Activated naive CD4-positive, alpha-beta T cell (primary cell): ENCODE data around the gene RHOF.

ENCODE experiments used
- DNase-seq, 4 experiments: peaks; one replicate each; lab custom pipeline; 2025; lab: John Stamatoyannopoulos, UW

The RHOF gene

DNA sequence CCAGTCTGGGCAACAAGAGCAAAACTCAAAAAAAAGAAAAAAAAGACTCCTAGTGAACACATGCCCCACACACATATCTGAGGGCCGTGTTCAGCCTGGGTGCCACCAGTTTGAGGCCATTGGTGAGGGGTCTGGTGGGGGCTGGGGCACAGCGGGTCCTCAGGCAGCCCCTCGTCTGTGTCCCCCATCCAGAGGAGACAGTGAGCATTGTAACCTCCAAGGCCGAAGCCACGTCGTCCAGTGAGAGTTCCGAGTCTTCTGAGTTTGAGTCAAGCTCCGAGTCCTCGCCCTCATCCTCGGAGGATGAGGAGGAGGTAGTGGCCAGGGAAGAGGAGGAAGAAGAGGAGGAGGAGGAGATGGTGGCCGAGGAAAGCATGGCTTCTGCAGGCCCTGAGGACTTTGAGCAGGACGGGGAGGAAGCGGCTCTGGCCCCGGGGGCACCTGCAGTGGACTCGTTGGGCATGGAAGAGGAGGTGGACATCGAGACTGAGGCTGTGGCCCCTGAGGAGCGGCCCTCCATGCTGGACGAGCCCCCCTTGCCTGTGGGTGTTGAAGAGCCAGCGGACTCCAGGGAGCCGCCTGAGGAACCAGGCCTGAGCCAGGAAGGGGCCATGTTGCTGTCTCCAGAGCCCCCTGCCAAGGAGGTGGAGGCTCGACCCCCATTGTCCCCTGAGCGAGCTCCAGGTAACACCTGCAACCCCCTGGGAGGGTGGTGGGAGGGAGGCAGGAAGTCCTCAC is 25.9 kb upstream of the RHOF start:
- no peak for DNase-seq

DNA sequence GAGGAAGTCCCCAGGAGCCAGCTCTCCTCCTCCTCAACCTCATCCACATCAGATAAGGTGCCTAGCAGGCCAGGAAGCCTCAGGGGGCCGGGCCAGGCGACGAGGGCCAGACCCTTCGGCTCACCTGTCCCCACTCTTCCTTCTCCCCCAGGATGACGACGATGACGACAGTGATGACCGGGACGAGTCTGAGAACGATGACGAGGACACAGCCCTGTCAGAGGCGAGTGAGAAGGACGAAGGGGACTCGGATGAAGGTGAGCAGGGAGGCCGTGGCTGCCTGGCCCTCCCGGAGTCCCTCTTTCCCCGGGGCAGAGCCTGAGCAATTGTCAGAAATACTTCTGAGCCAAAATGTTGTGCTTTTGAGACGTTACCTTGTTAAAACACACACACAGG is 24.2 kb upstream of the RHOF start:
- no peak for DNase-seq

GRCh38 chr12:121816925-121817647 is 23.6 kb upstream of the RHOF start:
- no peak for DNase-seq

- DNase-seq: peak in 1 of 4 experiments; percentile 18
Measured at GRCh38 chr12:121815263-121815662, 21.8 kb upstream of the RHOF start.

DNA sequence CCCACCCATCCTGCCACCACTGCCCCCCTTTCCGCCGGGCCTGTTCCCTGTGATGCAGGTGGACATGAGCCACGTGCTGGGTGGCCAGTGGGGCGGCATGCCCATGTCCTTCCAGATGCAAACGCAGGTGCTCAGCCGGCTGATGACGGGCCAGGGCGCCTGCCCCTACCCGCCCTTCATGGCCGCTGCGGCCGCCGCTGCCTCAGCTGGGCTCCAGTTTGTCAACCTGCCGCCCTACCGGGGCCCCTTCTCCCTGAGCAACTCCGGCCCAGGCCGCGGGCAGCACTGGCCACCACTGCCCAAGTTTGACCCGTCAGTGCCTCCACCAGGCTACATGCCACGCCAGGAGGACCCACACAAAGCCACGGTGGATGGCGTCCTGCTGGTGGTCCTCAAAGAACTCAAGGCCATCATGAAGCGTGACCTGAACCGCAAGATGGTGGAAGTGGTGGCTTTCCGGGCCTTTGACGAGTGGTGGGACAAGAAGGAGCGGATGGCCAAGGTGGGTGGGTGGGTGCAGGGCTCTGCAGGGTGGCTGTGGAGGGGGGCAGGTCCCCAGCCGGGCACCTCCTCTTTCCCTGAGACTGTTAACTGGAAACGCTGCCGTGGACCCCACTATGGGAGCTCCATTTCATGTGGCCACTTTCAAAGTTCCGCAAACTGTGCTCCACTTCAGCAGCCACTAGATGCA is 21.1 kb upstream of the RHOF start:
- DNase-seq: no peak

GRCh38 chr12:121813951-121814350 is 20.5 kb upstream of the RHOF start:
- DNase-seq: no peak

- no peak for DNase-seq
Measured at GRCh38 chr12:121812921-121813896, 19.7 kb upstream of the RHOF start.

- DNase-seq: no peak
Measured at GRCh38 chr12:121812320-121812871, 18.9 kb upstream of the RHOF start.

DNA sequence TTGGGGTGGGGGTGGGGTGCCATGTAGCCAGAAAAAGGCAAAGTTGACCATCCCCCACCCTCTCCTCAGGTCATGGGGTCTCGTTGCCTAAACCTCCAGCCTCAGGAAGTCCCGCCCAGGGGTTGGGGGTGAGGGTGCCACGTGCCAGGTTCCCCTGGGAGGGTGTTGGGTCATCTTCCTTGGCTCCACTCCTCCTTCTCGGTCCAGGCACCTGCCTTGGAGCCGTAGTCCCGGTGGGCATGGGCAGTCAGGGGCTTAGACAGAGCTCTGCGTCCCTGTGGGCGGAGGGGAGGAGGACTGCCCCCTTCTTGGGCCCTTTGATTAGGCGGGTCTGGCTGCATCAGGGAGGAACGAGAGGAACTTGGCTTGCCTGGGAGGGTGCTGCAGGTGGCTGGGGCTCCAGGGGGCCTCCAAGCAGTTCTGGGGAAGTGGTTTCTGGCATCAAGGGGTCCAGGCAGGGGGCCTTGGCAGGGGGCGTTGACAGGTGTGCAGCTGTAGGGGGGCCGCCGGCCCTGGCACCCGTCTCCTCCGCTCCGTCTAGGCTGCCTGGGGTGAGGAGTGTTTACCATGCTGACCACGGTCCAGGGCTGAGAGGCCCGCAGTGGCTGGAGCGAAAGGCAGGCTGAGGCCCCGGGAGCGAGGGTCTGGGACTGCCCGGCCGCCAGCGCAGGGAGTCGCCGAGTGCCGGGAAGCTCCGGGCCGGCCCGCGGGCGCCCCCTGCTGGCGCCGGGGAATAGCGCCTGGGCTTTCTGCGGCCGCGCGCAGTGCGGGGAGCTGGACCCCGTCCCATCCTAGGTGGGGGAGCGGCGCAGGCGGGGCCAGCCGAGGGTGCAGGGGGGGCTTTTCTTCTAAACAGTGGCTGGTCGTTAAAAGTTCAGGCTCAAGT is 18.2 kb upstream of the RHOF start:
- peak; percentile 31 to 71 (median 37) for DNase-seq

DNA sequence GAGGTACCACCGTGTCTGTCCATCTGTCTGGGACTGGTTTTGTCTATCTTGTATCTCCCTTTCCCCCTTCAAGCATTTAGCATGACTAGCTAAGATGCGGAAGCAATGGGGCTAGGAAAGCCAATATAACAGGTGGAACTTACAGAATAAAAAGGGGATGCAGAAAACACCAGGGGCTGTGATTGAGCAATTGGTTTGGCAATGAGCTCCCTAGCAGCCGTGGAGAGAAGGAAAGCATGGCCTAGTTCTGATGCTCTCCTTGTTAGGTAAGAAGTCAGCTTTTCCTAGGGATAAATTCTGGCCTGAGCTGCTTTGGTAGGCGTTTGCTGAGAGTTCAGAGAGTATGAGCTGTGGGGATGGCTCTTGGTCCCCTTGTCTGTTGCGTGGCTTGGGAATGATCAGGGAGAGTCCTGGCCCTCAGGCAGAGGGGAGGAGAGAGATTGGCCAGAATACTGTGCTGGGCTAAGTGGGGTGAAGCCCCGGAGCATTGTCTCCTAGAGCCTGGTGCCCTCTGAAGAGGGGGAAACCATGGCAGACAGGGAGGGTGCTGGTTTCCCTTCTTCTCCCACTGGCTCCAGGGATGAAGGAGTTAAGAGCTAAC is 17.4 kb upstream of the RHOF start:
- DNase-seq: no peak

DNA sequence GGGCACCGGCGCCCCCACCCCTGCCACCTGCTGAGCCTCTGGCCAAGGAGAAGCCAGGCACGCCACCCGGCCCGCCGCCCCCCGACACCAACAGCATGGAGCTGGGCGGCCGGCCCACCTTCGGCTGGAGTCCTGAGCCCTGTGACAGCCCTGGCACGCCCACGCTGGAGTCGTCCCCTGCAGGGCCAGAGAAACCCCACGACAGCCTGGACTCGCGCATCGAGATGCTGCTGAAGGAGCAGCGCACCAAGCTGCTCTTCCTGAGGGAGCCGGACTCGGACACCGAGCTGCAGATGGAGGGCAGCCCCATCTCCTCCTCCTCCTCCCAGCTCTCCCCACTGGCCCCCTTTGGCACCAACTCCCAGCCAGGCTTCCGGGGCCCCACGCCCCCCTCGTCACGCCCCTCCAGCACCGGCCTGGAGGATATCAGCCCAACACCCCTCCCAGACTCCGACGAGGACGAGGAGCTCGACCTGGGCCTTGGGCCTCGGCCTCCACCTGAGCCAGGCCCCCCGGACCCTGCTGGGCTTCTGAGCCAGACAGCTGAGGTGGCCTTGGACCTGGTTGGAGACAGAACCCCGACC is 16.8 kb upstream of the RHOF start:
- no peak for DNase-seq

DNA sequence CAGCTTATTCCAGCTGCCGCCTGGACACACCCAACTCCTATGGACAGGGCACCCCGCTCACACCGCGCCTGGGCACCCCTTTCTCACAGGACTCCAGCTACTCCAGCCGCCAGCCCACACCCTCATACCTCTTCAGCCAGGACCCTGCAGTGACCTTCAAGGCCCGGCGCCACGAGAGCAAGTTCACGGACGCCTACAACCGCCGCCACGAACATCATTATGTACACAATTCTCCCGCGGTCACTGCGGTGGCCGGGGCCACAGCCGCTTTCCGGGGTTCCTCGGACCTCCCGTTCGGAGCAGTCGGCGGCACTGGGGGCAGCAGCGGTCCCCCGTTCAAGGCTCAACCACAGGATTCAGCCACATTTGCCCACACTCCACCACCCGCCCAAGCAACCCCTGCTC is 16.2 kb upstream of the RHOF start:
- DNase-seq: no peak

DNA sequence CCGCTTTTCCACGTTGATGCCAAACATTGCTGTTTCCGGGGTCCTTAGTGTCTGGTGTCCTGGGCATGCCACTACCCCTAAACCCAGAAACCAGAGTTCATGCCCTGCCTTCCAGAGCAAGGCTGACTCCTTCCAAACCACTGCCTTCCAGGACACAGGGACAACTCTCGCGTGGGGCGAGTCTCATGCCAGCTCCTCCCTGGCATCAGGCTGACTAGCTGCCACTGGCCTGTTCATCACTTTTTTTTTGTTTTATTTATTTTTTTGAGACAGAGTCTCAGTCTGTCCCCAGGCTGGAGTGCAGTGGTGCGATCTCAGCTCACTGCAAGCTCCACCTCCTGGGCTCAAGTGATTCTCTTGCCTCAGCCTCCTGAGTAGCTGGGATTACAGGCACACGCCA is 15.1 kb upstream of the RHOF start:
- no peak for DNase-seq

- no peak for DNase-seq
Measured at GRCh38 chr12:121807642-121808347, 14.3 kb upstream of the RHOF start.

GRCh38 chr12:121806546-121807423 is 13.3 kb upstream of the RHOF start:
- DNase-seq: no peak

DNA sequence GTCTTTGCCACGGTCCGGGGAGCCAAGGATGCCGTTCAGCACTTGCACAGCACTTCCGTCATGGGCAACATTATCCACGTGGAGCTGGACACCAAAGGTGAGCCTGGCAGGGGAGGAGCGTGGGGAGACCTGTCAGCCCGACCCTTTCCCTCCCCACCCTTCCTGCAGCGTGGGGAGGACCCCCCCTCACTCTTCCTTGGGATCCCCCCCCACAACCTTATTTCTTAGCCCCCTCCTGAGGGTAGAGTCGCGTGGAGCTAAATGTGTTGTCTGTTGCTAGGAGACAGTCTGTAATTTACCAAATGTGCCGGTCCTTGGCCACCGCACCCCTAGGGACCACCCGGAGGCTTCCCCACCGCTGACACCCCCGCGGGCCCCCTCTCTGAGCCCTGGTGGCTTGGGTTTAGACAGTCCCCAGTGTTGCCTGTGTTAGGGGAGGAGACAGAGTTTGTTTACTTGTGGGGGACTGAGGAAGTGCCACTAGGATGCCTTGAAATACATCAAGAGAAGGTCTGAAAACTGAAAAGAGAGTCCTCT is 12.6 kb upstream of the RHOF start:
- no peak for DNase-seq

- DNase-seq: no peak
Measured at GRCh38 chr12:121805171-121806008, 11.9 kb upstream of the RHOF start.
